ENCODE measurements around the gene MEDAG. TPM values are rescaled to one million over a fixed set of nuclear protein-coding genes. Genes with fewer than 3 reads are reported as not detected.

MEDAG gene
- total RNA-seq, 4 donors from 2014 or later = 113 to 601 (median 377) TPM

GRCh38 chr13:30895773-30896172 is 10.3 kb upstream of the MEDAG start:
- no peak for TF ChIP-seq CTCF (IDR thresholded peaks at IDR 0.05)
- ATAC-seq (ENCODE audit: low FRiP score) = peak; percentile 66
- no peak for DNase-seq (ENCODE audit: low spot score)

GRCh38 chr13:30898070-30898469 is 8.0 kb upstream of the MEDAG start:
- DNase-seq (ENCODE audit: low spot score) = no peak
- ATAC-seq (ENCODE audit: low FRiP score) = no peak
- no peak for TF ChIP-seq CTCF (IDR thresholded peaks at IDR 0.05)

GRCh38 chr13:30898678-30899241 is 7.3 kb upstream of the MEDAG start:
- peak; percentile 45 for ATAC-seq (ENCODE audit: low FRiP score)
- no peak for DNase-seq (ENCODE audit: low spot score)
- TF ChIP-seq CTCF (IDR thresholded peaks at IDR 0.05) = no peak

- no peak for TF ChIP-seq CTCF (IDR thresholded peaks at IDR 0.05)
- no peak for DNase-seq (ENCODE audit: low spot score)
- no peak for ATAC-seq (ENCODE audit: low FRiP score)
Measured at GRCh38 chr13:30900436-30900835, 5.6 kb upstream of the MEDAG start.

GRCh38 chr13:30900952-30901749 is 4.9 kb upstream of the MEDAG start:
- TF ChIP-seq CTCF (IDR thresholded peaks at IDR 0.05) = no peak
- ATAC-seq (ENCODE audit: low FRiP score) (no peak), DNase-seq (ENCODE audit: low spot score) (no peak)

GRCh38 chr13:30904043-30904442 is 2.0 kb upstream of the MEDAG start:
- TF ChIP-seq CTCF (IDR thresholded peaks at IDR 0.05) = no peak
- ATAC-seq (ENCODE audit: low FRiP score) (no peak), DNase-seq (ENCODE audit: low spot score) (no peak)
